HG03469 (cell line): ENCODE results near the gene ZNRF1.
"Not testable (repeated sequence)": the region's sequence is repeated elsewhere in the genome, so short reads cannot be mapped to it uniquely, and the experiment has no call there.

Source experiments
- ATAC-seq: cut with Tn5 transposase; IDR thresholded peaks from one replicate; pipeline ENCODE4 v1.9.1; 2021; ENCODE audit warnings: mild to moderate bottlenecking, moderate library complexity, moderate number of reproducible peaks; ENCODE audit not compliant: unreplicated experiment

Gene ZNRF1

DNA sequence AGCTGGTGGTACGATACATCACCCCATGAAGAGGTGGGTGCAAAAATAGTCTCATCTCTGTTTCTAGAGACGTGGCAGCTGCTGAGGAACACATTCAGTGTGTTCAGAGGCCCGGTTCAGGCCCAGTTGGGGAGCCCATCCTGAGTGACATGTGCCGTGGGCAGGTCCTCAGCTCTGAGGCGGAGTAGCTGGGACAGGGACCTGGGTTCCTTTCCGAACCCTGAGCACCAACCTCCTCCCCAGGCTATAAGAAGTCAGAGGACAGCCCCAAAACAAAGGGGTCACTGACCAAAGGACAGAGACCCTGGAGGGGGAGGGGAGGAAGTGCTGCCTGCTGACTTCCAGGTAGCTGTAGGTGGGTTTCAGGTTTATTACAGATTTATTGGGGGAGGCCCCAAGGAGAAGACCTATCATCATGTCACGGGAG, 112.7 kb downstream of the ZNRF1 start:
- no peak for ATAC-seq

DNA sequence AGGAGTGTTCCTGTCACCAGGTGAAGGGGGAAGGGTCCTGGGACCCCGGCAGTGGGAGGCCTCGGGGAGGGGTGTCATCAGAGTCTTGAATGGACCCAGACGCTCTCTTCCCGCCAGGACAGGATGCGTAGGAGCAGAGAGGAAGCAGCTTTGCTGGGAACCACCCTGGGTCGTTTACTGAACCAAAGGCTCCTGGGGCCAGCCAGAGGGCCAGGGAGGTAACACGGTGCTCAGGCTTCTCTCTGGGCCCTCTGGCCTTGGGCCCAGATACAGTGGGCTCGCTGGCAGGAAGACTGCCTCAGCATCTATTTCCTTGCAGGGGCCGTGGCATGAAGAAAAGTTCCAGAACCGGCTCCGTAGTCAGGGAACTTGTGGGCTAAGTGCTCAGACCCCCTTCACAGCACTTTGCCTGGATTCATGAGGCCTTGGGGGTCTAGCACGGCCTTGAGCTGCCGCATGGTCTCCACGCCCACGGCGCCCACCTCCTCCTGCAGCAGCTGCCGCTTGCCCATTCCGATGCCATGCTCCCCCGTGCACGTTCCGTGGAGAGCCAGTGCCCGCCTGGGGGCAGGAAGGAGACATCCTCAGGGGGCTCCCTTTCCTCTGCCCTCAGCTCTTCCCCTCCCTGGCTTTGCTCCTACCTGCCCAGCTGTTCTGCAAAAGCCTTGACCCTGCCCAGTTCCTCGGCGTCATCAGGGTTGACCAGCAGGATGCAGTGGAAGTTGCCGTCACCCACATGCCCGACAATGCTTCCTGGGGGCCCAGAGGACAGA, 113.3 kb downstream of the ZNRF1 start:
- no peak for ATAC-seq

DNA sequence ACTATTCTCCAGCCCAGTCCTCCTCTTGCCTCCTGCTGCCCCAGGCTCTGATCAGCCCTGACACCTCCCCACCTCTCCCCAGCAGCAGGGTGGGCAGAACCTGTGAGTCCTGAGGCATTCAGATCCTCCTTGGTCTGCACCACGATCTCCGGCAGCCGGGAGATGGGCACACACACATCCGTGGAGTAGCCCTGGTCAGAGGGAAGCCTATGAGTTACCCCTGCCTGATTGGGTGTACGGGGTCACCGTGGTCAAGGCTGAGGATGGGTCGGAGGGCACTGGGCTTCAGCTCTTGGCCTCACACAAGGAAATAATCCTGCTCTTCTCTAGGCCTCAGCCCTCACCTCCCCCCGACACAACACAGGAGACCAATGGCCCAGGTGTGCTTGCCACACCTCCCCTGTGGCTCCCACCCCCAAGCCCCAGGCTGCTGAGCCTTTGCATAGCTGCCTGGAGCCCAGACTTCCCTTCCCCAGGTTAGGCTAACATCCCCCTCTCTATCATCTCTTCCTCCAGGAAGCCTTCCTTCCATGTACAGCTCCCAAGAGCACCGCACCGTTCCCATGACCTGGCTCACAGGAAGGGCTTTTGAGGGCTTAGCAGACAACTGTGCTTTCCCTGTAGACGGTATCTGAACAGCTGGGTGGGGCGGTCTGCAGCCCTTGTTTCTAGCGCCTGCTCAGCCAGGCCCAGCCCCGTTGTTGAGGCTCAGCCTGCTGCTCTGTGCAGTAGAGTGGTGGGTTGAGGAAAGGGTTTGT, 114.1 kb downstream of the ZNRF1 start:
- no peak for ATAC-seq

DNA sequence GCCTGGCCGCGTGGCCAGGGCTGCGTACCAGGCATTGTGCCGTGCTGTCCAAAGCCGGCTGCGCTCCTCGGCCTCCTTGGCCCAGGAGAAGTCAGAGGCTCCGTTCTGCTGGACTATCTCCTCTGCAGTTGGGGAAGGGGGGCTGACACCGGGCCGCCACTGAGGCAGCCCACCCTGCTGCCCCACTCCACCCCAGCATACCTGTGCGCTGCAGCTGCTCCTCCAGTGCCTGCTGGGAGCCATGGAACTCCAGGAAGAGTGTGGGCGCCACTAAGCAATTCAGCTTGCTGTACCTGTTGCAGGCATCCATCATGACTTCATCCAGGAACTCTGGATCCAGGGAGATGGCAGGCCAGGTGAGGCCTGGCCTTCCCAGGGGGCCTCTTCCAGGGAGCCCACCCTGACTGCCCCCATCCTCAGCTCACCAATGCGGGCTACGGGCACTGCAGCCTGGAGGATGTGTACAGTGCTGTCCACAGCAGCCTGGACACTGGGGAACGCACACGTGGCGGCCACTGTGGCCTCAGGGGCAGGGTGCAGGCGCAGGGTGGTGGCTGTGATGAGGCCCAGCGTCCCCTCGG, 114.8 kb downstream of the ZNRF1 start:
- ATAC-seq = no peak

DNA sequence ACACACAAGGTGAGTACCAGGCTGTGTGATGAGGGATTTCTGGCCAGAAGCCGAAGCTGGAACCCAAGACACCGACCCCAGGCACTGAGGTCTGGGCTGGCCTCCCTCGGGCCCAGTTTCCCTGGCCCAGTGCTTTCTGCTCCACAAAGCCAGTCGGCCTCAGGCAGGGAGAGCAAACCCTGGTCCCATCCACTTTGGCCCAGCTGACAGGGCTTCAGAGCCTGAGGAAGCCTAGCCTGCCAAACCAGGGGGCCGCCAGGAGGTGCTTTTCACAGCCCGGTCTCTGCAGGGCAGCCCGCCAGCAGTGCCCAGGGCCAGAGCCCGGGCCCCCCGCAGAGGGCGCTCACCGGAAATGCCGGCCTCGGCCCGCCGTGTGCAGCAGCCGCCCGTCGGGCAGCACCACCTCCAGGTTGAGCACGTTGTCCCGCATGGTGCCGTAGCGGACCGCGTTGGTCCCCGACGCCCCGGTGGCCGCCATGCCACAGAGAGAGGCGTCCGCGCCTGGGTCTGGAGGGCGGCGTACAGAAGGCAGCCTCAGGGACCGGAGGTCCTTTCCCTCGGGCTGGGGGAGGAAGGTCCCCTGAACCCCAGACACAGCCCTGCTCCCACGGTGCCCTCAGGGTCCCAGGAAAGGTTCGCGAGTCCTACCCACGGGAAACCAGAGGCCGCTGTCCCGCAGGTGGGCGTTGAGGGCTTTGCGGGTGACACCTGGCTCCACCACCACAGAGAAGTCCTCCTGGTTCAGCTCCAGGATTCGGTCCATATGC, 115.5 kb downstream of the ZNRF1 start:
- ATAC-seq = no peak

DNA sequence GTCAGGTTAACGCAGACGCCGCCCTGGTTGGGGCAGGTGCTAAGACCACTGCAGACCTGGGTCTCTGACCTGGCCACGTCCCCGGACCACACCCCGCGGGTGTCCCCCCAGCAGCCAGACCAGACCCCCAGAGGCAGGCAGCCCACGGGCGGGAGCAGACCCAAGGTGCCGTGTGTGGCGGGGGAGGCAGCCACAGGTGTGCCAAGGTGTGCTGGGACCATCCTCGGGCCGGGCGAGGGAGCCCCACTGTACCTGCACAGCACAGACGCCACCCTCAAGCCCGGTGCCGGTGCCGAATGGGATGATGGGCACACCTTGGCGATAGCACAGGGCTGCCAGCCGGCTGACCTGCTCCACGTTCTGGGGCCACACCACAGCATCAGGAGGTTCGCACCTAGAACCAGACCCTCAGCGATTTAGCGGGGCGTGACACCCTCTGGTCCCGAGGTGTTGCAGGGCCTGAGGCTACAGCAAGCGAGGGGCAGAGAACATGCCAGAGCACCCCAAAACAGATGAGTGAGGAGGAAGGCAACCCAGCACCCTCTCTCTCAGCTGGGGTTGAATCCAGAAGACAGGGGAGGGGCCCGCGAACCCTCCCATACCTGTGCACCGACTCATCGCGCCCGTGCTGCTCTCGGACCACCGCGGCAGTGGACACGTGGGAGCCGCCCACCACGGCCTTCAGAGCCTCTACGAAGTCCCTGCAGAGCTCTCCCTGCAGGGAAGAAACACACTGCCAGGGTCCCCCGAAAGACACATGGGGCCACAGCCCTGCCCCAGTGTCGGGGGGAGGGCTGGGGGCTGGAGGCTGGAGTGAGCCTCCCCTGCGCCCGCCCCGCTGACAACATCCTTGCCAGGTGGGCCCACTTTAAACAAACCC, 116.4 kb downstream of the ZNRF1 start:
- no peak for ATAC-seq

DNA sequence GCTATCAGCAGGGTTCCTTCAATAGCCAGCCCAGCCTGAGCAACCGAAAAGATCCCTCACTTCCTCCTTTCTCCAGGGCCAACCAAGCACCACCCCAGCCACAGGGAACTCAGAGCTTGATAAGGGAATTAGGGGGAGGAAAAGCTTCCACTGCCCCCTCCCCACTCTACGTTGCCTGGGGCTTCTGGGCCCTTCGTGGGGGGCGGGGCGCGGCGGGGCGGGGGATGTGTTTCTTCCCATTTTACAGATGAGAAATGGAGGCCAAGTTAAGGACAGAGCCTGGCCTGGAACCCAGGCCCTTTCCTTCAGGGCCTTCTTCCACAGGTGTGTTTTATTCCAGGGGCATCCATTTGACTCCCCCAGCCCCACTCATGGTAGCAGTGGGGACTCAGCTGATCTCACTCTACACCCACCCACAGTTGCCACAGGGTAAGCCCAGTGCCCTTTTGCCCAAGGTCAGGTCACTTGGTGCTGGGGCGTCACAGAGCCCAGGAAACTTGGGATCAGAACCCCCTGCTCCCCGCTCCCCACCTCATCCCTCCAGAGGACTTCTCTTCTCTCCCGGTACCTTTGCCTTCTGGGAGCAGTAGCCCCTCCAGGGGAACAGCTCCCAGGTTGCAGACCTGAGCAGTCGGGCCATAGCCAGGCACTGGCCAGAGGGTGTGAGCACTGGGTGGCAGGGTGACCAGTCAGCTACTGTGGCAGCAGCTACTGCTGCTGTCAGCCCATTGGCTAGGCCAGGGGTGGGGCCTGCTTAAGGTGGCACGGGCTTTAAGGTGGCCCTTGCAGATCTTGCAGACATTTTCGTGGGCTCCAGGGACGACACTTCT, 117.5 kb downstream of the ZNRF1 start, which contains the start of gene LDHD:
LDHD (minus strand) TSS at position 700 of the 830 bp plus-strand sequence; CDS start at position 640, 60 bp downstream.
- no peak for ATAC-seq

DNA sequence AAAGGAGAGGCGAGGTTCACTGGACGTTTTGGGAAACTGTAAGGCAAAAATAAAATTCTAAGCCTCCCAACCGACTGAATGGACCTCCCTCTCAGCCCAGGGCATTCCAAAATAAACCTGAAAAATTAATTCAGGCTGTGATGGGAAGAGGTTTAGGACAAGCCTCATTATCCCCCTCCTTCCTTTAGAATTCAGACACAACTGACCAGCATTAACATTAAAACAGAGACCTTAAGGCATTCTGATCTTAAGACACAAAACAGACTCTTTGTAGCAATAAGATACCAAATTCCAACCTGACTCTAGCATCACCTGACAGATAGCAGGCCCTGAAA, 118.1 kb downstream of the ZNRF1 start:
- no peak for ATAC-seq

DNA sequence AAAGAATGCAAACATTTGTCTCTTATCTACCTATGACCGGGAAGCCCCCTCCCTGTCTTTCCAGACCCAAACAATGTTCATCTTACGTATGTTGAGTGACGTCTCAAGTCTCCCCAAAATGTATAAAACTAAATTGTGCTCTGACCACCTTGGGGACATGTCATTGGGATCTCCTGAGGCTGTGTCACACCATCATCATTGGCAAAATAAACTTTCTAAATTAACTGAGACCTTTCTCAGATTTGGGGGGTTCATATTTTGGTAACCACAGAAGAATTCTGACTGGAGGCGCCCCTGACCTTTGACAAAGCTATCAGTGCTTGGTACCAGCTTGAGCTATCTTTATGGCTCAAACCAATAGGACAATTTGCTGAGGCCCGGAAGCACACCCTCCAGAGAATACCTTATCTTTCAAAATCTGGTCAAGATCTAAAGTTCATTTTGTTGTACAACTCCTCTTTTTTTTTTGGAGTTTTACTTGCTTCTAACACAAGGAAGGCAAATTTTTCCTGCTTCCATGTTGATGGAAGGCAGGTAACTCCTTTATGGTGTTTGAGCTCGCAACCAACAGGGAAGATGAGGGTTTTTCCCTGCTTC, 120.2 kb downstream of the ZNRF1 start:
- ATAC-seq = no peak

DNA sequence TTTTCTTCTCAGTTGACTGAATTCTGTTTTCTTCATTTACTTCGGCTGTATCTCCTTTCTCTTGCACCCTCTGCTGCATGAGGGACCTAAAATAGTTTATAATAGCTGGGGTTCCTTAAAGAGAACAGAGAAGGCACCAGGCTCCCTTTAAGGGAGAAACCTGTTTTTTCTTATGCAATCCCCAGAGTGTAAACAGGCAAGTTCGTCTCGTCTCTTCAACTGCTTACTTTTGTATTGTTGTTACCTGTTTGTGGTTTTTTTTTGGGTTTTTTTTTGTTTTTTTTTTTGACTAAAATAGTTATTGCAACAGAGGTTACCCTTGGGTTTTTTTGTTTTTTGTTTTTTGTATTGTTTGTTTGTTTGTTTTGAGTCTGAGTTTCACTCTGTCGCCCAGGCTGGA, 121.4 kb downstream of the ZNRF1 start:
- no peak for ATAC-seq

DNA sequence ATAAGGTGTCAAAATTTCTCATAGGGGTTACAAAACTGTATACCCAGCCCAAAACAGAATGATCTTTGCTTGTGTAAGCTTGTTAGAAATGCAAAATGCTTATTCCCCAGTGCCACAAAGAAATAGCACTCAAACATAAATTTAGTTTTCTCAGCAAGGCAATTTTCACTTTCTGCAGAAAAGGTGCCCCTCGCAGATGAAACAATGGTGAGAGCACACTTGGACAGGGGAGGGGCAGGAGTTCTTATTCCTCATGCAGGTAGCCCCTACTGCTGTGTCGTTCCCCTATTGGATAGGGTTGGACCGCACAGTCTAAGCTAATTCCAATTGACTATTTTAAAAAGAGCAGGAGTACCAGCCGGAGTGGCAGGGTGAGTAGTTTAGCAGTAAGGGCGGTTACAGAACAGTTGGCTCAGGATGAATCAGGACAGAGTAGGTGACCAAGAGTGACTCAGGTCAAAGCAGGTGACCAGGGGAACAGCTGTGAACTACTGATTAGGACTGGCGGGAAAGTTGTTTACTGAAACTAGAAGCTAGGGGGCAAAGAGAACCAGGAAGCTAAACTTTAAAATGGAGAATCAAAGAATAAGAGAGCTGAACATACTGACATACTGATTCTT, 123.2 kb downstream of the ZNRF1 start:
- no peak for ATAC-seq

DNA sequence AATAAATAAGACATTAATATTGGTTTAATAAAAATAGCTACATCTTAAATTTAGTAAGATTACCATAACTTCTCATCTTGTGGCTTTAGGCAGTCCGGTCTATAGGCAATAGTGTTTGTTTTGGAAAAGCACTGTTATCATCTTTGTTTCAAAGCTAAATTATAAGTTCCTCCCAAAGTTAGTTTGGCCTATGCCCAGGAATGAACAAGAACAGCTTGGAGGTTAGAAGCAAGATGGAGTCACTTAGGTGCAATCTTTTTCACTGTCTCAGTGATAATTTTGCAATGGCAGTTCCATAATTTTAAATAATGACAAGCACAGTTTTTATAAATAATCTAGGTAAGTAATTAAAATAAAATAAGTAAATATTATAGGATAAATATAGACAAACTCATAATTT, 123.8 kb downstream of the ZNRF1 start:
- no peak for ATAC-seq

DNA sequence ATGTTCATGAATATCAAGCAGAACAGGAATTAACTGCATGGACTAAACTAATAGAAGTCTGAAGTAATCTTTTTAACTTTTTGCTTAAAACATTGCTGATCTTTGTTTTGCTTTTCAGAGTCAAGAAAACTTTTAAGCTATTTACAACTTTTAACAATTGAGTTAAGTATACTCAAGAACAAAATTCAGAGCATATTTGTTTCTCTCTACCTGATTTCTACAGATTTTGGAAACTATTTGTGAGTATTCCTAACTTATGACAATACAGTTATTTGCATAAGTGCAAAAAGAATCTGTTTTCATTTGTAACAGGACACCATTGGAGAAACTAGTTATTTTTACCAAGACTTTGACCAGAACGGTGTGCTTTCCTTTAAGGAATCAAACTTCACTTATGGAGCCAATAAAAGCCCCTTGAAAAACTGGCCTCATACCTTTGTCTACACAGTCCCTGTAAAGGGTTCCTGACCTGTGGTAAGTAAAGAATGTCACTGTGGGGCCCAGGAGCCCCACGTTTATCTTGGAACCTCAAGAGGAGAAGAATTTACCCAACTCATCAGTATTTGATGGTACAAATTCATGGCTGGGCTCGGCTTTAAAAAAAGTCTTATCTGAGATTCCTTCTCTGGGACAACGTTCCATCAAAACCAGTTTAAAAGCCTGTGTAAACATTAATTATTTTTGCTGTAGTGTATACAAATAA, 129.0 kb downstream of the ZNRF1 start:
- ATAC-seq = no peak

DNA sequence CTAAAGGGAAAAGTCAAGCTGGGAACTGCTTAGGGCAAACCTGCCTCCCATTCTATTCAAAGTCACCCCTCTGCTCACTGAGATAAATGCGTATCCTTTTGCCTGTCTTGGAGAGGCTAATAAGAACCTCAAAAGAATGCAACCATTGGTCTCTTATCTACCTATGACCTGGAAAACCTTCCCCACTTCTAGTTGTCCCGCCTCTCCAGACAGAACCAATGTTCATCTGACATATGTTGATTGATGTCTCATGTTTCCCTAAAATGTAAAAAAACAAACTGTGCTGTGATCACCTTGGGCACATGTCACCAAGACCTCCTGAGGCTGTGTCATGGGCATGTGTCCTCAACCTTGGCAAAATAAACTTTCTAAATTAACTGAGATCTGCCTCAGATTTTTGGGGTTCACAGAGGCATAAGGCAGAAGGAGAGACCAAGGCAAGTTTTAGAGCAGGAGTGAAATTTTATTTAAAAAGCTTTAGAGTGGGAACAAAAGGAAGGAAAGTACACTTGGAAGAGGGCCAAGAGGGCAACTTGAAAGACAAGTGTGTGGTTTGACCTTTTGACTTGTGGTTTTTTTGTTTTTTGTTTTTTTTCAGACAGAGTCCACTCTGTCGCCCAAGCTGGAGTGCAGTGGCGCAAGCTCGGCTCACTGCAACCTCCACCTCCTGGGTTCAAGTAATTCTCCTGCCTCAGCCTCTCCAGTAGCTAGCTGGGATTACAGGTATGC, 130.8 kb downstream of the ZNRF1 start:
- ATAC-seq = not testable (repeated sequence)

DNA sequence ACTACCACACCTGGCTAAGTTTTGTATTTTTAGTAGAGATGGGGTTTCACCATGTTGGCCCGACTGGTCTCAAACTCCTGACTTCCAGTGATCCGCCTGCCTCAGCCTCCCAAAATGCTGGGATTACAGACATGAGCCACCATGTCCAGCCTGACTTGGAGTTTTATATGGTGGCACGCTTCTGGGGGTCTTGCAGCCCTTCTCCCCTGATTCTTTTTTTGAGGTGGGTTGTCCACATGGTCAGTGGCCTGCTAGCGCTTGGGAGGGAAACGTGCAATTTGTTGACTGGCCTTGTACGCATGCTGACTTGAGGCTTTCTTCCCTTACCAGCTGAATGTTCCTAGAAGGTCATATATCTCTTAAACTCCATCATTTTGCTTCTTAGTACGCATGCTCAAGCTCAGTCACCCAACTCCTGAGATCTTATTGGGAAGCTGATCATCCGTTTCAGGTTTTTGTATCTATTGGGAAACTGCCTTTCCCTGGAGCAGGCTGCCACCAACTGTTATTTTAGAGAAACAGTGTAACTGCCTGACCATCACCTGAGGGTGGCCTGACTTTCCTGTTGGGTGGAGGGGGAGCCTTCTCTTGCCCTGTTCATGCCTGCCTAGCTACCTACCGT, 131.4 kb downstream of the ZNRF1 start:
- ATAC-seq = no peak

DNA sequence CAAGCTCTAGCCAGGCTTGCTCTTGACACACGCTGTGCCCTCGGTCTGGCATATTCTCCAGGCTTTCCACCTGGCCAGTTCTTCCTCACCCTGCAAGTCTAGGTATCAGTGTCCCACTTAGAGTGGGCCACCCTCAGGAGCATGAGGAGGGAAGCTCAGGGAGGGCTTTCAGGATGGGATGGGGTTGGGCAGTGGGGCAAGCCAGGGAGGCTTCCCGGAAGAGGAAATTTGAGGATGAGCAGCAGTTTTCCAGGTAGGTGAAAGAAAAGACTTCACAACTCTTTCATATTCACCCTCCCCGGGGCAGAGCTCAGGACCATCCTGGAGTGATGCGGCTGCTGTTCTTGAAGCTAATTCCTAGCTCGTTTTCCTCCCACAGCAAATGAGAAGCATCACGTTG, 132.3 kb downstream of the ZNRF1 start:
- no peak for ATAC-seq

DNA sequence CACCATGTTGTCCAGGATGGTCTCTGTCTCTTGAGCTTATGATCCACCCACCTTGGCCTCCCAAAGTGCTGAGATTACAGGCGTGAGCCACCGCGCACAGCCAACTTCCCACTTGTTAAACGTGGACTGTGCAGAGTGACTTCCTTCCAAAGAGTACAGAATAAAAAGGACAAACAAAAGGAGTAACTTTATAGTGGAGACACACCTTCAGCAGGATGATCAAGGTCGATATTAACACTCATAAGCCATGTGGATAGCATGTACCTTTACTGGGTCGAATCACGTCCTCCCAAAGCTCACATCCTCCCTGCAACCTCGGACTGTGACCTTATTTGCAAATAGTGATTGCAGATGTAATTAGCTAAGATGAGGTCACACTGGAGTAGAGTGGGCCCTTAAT, 139.4 kb downstream of the ZNRF1 start:
- no peak for ATAC-seq
